Skeletal muscle satellite cell (primary cell): ENCODE measurements around the gene MAP3K6.

Experiments used
- H3K27me3 ChIP-seq: 2 replicates; pipeline ENCODE4 v1.7.0; 2013; ENCODE audit warnings: low read length; ENCODE audit not compliant: control insufficient read depth, insufficient read depth
- H3K36me3 ChIP-seq: 2 replicates; pipeline ENCODE4 v1.7.0; 2013; ENCODE audit warnings: mild to moderate bottlenecking, control low read depth, low read length; ENCODE audit not compliant: insufficient read depth
- H3K4me1 ChIP-seq: 2 replicates; pipeline ENCODE4 v1.7.0; 2013; ENCODE audit warnings: low read length; ENCODE audit not compliant: control insufficient read depth, insufficient read depth
- H3K4me2 ChIP-seq: 2 replicates; pipeline ENCODE4 v1.7.0; 2013; ENCODE audit warnings: mild to moderate bottlenecking, low read length
- H3K4me3 ChIP-seq: 2 replicates; pipeline ENCODE4 v1.7.0; 2013; ENCODE audit warnings: low read length
- H3K9ac ChIP-seq: 2 replicates; pipeline ENCODE4 v1.7.0; 2013; ENCODE audit warnings: mild to moderate bottlenecking, low read depth, low read length, moderate library complexity
- H3K9me3 ChIP-seq: replicated peaks from 2 replicates; pipeline ENCODE4 v1.7.0; 2013; ENCODE audit warnings: mild to moderate bottlenecking, control low read depth, low read length

Gene MAP3K6

DNA sequence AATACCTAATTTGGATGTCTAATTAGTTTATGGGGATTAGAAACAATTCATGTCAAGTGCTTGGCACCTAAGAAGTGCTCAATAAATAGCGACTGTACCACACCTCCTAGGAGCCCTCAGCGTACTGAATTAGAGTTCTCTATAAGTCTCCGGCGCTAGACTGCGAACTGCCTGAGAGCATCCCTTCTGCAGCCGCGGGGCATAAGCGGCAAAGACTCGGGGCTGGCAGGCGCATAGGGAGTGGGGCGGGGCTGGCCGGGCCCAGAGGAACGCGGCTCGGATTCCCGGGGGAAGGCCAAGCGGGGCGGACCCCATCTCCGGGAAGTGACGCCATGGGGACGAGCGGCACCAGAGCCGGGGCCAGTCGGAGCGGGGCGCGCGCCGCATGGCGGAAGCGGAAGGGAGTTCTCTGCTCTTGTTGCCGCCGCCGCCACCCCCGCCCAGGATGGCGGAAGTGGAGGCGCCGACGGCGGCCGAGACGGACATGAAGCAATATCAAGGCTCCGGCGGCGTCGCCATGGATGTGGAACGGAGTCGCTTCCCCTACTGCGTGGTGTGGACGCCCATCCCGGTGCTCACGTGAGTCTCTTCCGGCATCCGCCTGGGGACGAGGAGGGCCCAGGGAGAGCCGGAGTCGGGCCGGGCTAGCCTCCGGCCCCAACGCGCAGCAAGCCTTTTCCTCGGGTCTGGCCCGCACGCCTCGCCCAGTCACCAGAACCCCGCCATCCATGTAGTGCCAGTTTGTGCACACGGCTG is 44.8 kb downstream of the MAP3K6 start, which contains the start of gene TMEM222:
Gene TMEM222 (plus strand): TSS at position 351 of the 756 bp plus-strand sequence. CDS start 35 bp downstream, at position 386.
- Histone ChIP-seq H3K4me3 (peak within 1 kb of the TSS; percentile 98), H3K27me3 (no peaks in the 10 kb centered on the region)

DNA sequence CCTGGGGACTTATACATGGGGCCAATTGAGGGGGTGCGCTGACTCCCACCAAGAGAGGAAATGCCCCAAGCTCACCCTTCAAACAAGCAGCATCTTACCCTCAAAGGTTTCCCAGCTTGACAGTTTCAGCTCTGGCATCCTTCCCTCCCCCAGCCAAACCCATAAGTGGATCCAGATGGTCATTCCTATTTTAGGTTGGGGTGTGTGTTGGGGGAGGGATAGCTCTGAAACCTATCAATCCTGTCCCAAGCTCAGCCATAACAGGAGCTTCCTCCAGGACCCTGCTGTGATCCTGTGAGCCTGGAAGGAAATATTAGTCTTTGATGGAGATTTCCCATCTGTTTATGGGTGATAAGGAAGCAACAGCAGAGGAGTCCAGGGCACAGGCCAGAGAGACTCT is 48.2 kb downstream of the MAP3K6 start:
- Histone ChIP-seq H3K36me3 (no peaks in the 10 kb centered on the region), H3K4me3 (no peak overlapping the region), H3K9ac (no peak overlapping the region), H3K27me3 (peaks cover 1% of the 10 kb centered on the region), H3K9me3 (no peaks in the 10 kb centered on the region), H3K4me2 (no peak overlapping the region), H3K4me1 (peaks cover 8% of the 10 kb centered on the region)

More for the DNA sequence above, 44.8 kb downstream of the MAP3K6 start, which contains the start of gene TMEM222:
- H3K4me2 ChIP-seq, result peak within 1 kb of the TSS; percentile 96
- H3K4me1 ChIP-seq, result peaks cover 23% of the 10 kb centered on the region
- H3K36me3 ChIP-seq, result peaks cover 26% of the 10 kb centered on the region
- H3K9me3 ChIP-seq, result no peaks in the 10 kb centered on the region
- peak within 1 kb of the TSS; percentile 100 for H3K9ac ChIP-seq

DNA sequence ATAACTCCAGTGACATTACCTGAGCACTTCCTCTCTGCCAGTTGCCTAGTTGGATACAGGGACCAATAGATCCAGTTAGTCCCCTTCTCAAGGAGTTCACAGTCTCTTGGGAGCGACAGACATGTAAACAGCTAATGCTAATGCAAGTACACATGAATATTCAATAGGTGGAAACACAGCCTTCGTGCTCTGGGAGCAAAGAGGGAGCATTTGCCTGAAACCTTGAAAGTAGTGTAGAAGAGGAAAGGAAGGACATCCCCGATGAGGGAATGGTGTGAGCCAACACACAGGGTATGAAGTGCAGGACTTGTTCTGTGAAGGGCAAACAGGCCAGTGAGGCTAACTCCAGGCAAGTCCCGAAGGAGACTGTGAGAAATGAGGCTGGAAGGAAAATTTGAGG is 48.6 kb downstream of the MAP3K6 start:
- no peak overlapping the region for H3K9ac ChIP-seq
- no peaks in the 10 kb centered on the region for H3K9me3 ChIP-seq
- no peak overlapping the region for H3K4me2 ChIP-seq
- H3K4me1 ChIP-seq, result peaks cover 3% of the 10 kb centered on the region
- no peak overlapping the region for H3K4me3 ChIP-seq
- H3K36me3 ChIP-seq, result no peaks in the 10 kb centered on the region
- peaks cover 4% of the 10 kb centered on the region for H3K27me3 ChIP-seq

- Histone ChIP-seq H3K4me2 (no peak overlapping the region), H3K36me3 (no peaks in the 10 kb centered on the region), H3K27me3 (peaks cover 4% of the 10 kb centered on the region), H3K9me3 (no peaks in the 10 kb centered on the region), H3K4me1 (no peaks in the 10 kb centered on the region), H3K4me3 (no peak overlapping the region), H3K9ac (no peak overlapping the region)
These were observed 49.9 kb downstream of the MAP3K6 start for GRCh38 chr1:27316860-27317259.

DNA sequence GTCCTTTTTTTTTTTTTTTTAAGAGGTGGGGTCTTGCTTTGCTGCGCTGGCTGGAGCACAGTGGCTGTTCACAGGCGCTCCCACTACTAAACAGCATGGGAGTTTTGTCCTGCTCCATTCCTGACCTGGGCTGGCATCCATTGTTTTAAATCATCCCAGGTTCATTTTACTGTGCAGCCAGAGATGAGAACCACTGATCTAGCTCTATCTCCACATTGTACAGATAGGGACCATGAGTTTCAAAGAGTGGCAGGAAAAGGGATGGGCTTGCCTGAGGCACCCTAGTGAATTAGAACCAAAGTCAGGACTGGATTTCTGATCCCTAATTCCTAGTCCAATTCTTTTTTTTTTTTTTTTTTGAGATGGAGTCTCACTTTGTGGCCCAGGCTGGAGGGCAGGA is 52.0 kb downstream of the MAP3K6 start:
- no peaks in the 10 kb centered on the region for H3K9me3 ChIP-seq
- no peak overlapping the region for H3K4me2 ChIP-seq
- no peak overlapping the region for H3K9ac ChIP-seq
- no peak overlapping the region for H3K4me3 ChIP-seq
- peaks cover 4% of the 10 kb centered on the region for H3K27me3 ChIP-seq
- no peaks in the 10 kb centered on the region for H3K4me1 ChIP-seq
- H3K36me3 ChIP-seq, result no peaks in the 10 kb centered on the region

GRCh38 chr1:27314169-27314568 is 52.6 kb downstream of the MAP3K6 start:
- no peaks in the 10 kb centered on the region for H3K9me3 ChIP-seq
- H3K4me2 ChIP-seq, result no peak overlapping the region
- H3K4me1 ChIP-seq, result no peaks in the 10 kb centered on the region
- no peak overlapping the region for H3K4me3 ChIP-seq
- peaks cover 4% of the 10 kb centered on the region for H3K27me3 ChIP-seq
- H3K9ac ChIP-seq, result no peak overlapping the region
- H3K36me3 ChIP-seq, result no peaks in the 10 kb centered on the region

GRCh38 chr1:27307874-27308598 is 58.7 kb downstream of the MAP3K6 start:
- no peaks in the 10 kb centered on the region for H3K36me3 ChIP-seq
- H3K9ac ChIP-seq, result no peak overlapping the region
- H3K4me1 ChIP-seq, result no peaks in the 10 kb centered on the region
- H3K4me2 ChIP-seq, result no peak overlapping the region
- no peaks in the 10 kb centered on the region for H3K27me3 ChIP-seq
- no peaks in the 10 kb centered on the region for H3K9me3 ChIP-seq
- no peak overlapping the region for H3K4me3 ChIP-seq

DNA sequence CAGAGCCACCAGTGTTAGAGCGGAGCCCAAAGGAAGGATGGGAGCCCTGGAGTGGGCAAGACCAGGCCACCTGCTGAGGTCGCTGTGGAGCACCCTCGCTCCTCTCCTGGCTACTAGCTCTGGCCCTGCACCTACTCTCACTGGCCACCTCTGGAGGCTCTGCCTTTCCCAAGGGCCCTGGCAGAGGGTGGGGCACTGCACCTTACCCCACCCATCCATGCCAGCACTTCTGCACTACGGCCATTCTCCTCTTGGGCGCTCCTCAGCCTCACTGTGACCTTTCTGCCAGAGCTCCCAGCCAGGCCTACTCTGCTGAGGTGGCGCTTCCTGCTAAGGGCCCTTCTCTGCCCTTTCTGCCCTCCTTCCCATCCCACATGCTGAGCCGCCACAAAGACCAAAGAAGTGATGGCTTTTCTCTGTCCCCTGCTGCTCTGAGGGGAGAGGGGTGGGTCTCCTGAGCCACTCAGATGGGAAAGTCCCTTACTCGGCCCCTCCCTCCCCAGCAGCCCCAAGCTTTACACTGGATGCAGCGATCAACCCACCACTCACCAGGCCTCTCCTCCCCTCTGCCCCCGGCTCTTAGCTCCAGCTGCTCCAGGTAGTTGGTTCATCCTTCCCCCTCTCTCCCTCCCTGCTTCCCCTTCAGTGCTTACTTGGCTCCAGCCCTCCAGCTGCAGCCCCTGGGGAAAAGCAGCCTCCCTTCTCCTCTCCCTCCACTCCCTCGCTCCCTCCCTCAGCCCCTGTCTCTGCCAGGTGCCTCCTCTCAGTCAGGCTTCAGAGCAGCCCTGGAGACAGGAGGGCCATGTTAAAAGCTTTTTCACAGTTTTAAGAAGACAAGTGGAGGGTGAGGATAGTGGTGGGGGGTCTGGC is 59.6 kb downstream of the MAP3K6 start:
- H3K9me3 ChIP-seq, result no peaks in the 10 kb centered on the region
- H3K4me2 ChIP-seq, result no peak overlapping the region
- H3K4me1 ChIP-seq, result no peaks in the 10 kb centered on the region
- no peaks in the 10 kb centered on the region for H3K27me3 ChIP-seq
- H3K9ac ChIP-seq, result no peak overlapping the region
- no peak overlapping the region for H3K4me3 ChIP-seq
- H3K36me3 ChIP-seq, result no peaks in the 10 kb centered on the region

DNA sequence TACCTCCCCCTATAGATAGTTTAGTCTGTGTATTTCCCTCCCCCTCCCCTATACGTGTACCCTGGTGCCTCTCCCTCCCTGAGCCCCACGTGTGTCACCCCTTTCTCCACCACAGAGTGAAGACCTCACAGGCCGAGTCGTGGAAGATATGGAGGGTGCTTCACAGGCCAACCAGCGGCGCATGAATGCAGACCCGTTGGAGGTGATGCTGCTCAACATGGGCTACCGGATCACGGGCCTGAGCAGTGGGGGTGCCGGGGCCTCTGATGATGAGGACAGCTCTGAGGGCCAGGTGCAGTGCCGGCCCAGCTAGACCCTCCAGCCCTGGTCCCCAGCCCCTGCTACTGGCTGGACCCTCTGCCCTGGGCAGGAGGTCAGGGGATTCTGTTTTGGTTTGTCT is 60.7 kb downstream of the MAP3K6 start:
- H3K9ac ChIP-seq, result no peak overlapping the region
- H3K4me2 ChIP-seq, result no peak overlapping the region
- H3K27me3 ChIP-seq, result no peaks in the 10 kb centered on the region
- peaks cover 8% of the 10 kb centered on the region for H3K36me3 ChIP-seq
- H3K4me1 ChIP-seq, result peaks cover 7% of the 10 kb centered on the region
- H3K4me3 ChIP-seq, result no peak overlapping the region
- H3K9me3 ChIP-seq, result no peaks in the 10 kb centered on the region
